Keratinocyte (primary cell): ENCODE results near the gene MPZL2. TPM values are rescaled to one million over a fixed set of nuclear protein-coding genes. Genes with fewer than 3 reads are reported as not detected.

ENCODE experiments used
- DNase-seq: peaks from one replicate; pipeline ENCODE4 v3.0.0-alpha.2; 2011; ENCODE audit warnings: low read depth, missing footprints, low spot score
- FAIRE-seq: peaks from 2 replicates; lab custom pipeline; 2011; peaks lifted over from hg19 to GRCh38; lab: Jason Lieb, UNC
- H2AFZ ChIP-seq: 2 replicates; pipeline ENCODE4 v1.6.0; 2012; ENCODE audit warnings: low read length, control low read depth, inconsistent platforms; ENCODE audit not compliant: control insufficient read depth
- H3K27ac ChIP-seq: 2 replicates; pipeline ENCODE4 v1.5.1; 2011; ENCODE audit warnings: low read length; ENCODE audit not compliant: control insufficient read depth, insufficient read depth
- H3K27me3 ChIP-seq: 3 replicates; pipeline ENCODE4 v1.6.0; 2011; ENCODE audit warnings: low read length; ENCODE audit not compliant: control insufficient read depth, insufficient read depth; ENCODE audit errors: extremely low read depth
- H3K36me3 ChIP-seq, 2 experiments: 2 replicates in 1 of 2; 3 replicates in 1 of 2; pipeline ENCODE4 v1.5.1; 2011; ENCODE audit warnings: low read length in 2 of 2, mild to moderate bottlenecking in 1 of 2; ENCODE audit not compliant: control insufficient read depth in 2 of 2, insufficient read depth in 2 of 2; ENCODE audit errors: extremely low read depth in 1 of 2
- H3K4me1 ChIP-seq: 3 replicates; pipeline ENCODE4 v1.5.1; 2011; ENCODE audit warnings: low read length; ENCODE audit not compliant: control insufficient read depth, insufficient read depth; ENCODE audit errors: extremely low read depth
- H3K4me2 ChIP-seq: 3 replicates; pipeline ENCODE4 v1.6.0; 2011; ENCODE audit warnings: low read depth, low read length; ENCODE audit not compliant: control insufficient read depth, insufficient read depth; ENCODE audit errors: extremely low read depth
- H3K4me3 ChIP-seq, 3 experiments: fragments of 200-600 bp in 1 of 3; sonication (generic) in 1 of 3; 2 replicates in 2 of 3; 3 replicates in 1 of 3; pipeline ENCODE4 v1.5.1; 2011 to 2016; ENCODE audit warnings: low read length in 3 of 3, mild to moderate bottlenecking in 3 of 3, control low read depth in 2 of 3, inconsistent platforms in 1 of 3, low read depth in 1 of 3, mixed read lengths in 1 of 3, mixed run types in 1 of 3, moderate library complexity in 1 of 3; ENCODE audit not compliant: control insufficient read depth in 2 of 3, insufficient read depth in 2 of 3; ENCODE audit errors: extremely low read depth in 1 of 3
- H3K79me2 ChIP-seq: 2 replicates; pipeline ENCODE4 v1.6.0; 2012; ENCODE audit warnings: low read length; ENCODE audit not compliant: control insufficient read depth, insufficient read depth
- H3K9ac ChIP-seq: 3 replicates; pipeline ENCODE4 v1.6.0; 2011; ENCODE audit warnings: low read length; ENCODE audit not compliant: control insufficient read depth, insufficient read depth; ENCODE audit errors: extremely low read depth
- H3K9me1 ChIP-seq: 3 replicates; pipeline ENCODE4 v1.6.0; 2011; ENCODE audit warnings: low read length; ENCODE audit not compliant: control insufficient read depth, insufficient read depth; ENCODE audit errors: extremely low read depth
- H3K9me3 ChIP-seq: 2 replicates; pipeline ENCODE4 v1.5.1; 2012; ENCODE audit warnings: low read depth, low read length; ENCODE audit not compliant: control insufficient read depth
- H4K20me1 ChIP-seq: 3 replicates; pipeline ENCODE4 v1.6.0; 2011; ENCODE audit warnings: low read length; ENCODE audit not compliant: control insufficient read depth, insufficient read depth; ENCODE audit errors: extremely low read depth
- EZH2 ChIP-seq: IDR thresholded peaks from one replicate; pipeline ENCODE4 v1.6.1; 2012; ENCODE audit warnings: inconsistent platforms, mild to moderate bottlenecking, low read length, moderate library complexity
- dilution Hi-C: fragments of 300-500 bp; cut with MboI; formaldehyde crosslinking; loops from one replicate; pipeline ENCODE4 v1.7.0; 2020; ENCODE audit warnings: low sequenced_read_pairs; ENCODE audit not compliant: extremely low pct_ligation_motif_present
- polyA plus RNA-seq, 5 experiments: library from polyadenylated mRNA; depleted of rRNA in 3 of 5; stranded (reverse) in 3 of 5; stranded (forward) in 1 of 5; unstranded in 1 of 5; fragments of >200 nt; gene quantifications; 1 replicate in 1 of 5; 2 replicates in 3 of 5; 3 replicates in 1 of 5; pipeline versions ENCODE4 v1.2.1 to v1.2.3, GENCODE V29; 2011 to 2012; ENCODE audit warnings: missing spikeins in 2 of 5, low read depth in 1 of 5, low replicate concordance in 1 of 5
- TF ChIP-seq, protein P1 (sequence below), 3 experiments: IDR thresholded peaks in 1 of 3; conservative IDR thresholded peaks in 1 of 3; optimal IDR thresholded peaks in 1 of 3; 2 replicates in 2 of 3; 3 replicates in 1 of 3; pipeline versions ENCODE3 to v1.5.1; 2011; ENCODE audit warnings: low read length in 3 of 3, mild to moderate bottlenecking in 3 of 3, moderate library complexity in 2 of 3, control low read depth in 1 of 3, inconsistent platforms in 1 of 3; ENCODE audit not compliant: insufficient read depth in 2 of 3; ENCODE audit errors: extremely low read depth in 1 of 3

Gene MPZL2
- polyA plus RNA-seq, 1 donor (not counting 4 experiments of a cell fraction or from before 2014, with no cell fraction given) = 225 TPM

DNA sequence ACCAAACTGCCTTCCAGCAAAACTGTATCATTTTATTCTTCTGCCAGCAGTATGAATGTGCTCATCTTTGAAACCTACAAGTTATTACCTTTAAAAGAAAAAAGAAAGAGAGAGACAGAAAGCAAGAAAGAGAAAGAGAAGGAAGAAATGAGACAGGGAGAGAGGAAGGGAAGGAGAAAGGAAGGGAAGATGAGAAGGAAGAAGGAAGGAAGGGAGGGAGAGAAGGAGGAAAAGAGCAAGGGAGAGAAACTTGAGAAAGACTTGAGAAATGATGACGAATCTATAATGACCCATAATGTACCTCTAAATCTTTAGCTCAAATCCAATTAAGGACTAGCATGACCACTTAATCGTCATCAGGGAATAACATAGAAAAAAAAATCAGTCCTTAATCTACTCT is 27.9 kb downstream of the MPZL2 start:
- no peak overlapping the region for H3K4me2 ChIP-seq
- H3K4me3 ChIP-seq = no peak overlapping the region
- H3K79me2 ChIP-seq = no peaks in the 10 kb centered on the region
- H3K9me3 ChIP-seq = no peaks in the 10 kb centered on the region
- peaks cover 3% of the 10 kb centered on the region for H3K4me1 ChIP-seq
- H3K36me3 ChIP-seq = peaks cover 8 to 13% of the 10 kb centered on the region in 2 experiments
- no peaks in the 10 kb centered on the region for H3K9me1 ChIP-seq
- no peak for FAIRE-seq
- TF ChIP-seq, protein P1, sequence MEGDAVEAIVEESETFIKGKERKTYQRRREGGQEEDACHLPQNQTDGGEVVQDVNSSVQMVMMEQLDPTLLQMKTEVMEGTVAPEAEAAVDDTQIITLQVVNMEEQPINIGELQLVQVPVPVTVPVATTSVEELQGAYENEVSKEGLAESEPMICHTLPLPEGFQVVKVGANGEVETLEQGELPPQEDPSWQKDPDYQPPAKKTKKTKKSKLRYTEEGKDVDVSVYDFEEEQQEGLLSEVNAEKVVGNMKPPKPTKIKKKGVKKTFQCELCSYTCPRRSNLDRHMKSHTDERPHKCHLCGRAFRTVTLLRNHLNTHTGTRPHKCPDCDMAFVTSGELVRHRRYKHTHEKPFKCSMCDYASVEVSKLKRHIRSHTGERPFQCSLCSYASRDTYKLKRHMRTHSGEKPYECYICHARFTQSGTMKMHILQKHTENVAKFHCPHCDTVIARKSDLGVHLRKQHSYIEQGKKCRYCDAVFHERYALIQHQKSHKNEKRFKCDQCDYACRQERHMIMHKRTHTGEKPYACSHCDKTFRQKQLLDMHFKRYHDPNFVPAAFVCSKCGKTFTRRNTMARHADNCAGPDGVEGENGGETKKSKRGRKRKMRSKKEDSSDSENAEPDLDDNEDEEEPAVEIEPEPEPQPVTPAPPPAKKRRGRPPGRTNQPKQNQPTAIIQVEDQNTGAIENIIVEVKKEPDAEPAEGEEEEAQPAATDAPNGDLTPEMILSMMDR (optimal IDR thresholded peaks at IDR 0.05 in 1 of 3, IDR thresholded peaks at IDR 0.05 in 1 of 3, conservative IDR thresholded peaks at IDR 0.05 in 1 of 3; ENCODE audit: extremely low read depth in 1 of 3, insufficient read depth in 2 of 3, low read length in 3 of 3) = no peak
- no peak for TF ChIP-seq EZH2
- dilution Hi-C loops = no loop called here
- no peak overlapping the region for H3K9ac ChIP-seq
- H3K27ac ChIP-seq = no peak overlapping the region
- H3K27me3 ChIP-seq = no peaks in the 10 kb centered on the region
- DNase-seq = no peak
- H4K20me1 ChIP-seq = no peaks in the 10 kb centered on the region
- H2AFZ ChIP-seq = no peak overlapping the region

DNA sequence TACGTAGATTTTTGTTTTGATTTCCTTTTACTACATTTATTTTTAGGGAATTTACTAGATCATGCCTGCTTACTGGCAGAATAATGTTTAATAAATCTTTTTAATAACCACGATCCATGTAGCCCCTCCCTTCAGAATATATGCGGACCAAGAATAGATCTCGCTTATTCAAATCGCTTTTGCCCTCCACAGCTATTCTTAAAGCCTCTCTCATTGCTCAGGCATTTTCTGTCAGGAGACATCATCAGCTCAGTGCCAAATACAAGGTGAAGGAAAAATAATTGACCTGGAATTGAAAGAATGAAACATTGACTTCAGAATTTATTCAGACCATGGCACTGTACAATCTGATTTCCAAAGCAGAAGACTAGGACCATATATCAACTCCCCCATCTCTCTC is 29.3 kb downstream of the MPZL2 start:
- dilution Hi-C loops = no loop called here
- H3K4me3 ChIP-seq = no peak overlapping the region
- no peaks in the 10 kb centered on the region for H3K9me1 ChIP-seq
- no peak overlapping the region for H3K4me2 ChIP-seq
- DNase-seq (no peak), FAIRE-seq (no peak)
- no peak overlapping the region for H3K9ac ChIP-seq
- H2AFZ ChIP-seq = no peak overlapping the region
- no peaks in the 10 kb centered on the region for H3K79me2 ChIP-seq
- no peak overlapping the region for H3K27ac ChIP-seq
- peaks cover 10 to 16% of the 10 kb centered on the region in 2 experiments for H3K36me3 ChIP-seq
- no peaks in the 10 kb centered on the region for H3K9me3 ChIP-seq
- H3K4me1 ChIP-seq = no peaks in the 10 kb centered on the region
- H4K20me1 ChIP-seq = no peaks in the 10 kb centered on the region
- TF ChIP-seq EZH2 = no peak
- TF ChIP-seq, protein P1 (optimal IDR thresholded peaks at IDR 0.05 in 1 of 3, IDR thresholded peaks at IDR 0.05 in 1 of 3, conservative IDR thresholded peaks at IDR 0.05 in 1 of 3; ENCODE audit: extremely low read depth in 1 of 3, insufficient read depth in 2 of 3, low read length in 3 of 3) = no peak
- no peaks in the 10 kb centered on the region for H3K27me3 ChIP-seq
